ENCODE measurements around the gene SMC5. TPM values are rescaled to one million over a fixed set of nuclear protein-coding genes. Genes with fewer than 3 reads are reported as not detected.

Gene SMC5
- polyA plus RNA-seq, 1 of the 3 experiments (the other 2 are of a cell fraction), result 5.3 TPM

DNA sequence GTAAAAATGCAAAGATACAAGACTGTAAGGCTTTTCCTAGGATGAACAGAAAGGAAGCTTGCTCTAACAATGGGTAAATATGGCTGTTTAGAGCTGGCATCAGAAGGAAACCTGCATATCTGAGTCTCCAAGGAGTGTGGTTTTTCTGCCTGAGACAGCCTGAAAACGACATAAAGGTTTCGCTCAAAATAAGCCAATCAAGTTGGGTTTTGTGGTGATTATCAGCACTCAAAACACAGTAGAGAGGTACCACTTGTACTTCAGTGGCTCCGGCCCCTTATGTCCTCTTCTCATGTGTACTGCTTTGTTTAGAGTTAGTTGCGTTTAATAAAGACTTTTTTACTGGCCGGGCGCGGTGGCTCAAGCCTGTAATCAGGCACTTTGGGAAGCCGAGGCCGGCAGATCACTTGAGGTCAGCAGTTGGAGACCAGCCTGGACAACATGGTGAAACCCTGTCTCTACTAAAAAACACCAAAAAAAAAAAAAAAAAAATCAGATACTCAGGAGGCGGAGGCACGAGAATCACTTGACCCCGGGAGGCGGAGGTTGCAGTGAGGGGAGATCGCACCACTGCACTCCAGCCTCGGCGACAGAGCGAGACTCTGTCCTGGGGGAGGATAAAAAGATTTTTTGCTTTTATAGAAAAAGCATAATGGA lies 116.3 kb downstream of the SMC5 start:
- WGBS (ENCODE audit: low lambda C conversion rate), result 96% methylated on average over 17 of the region's 17 CpGs
- Histone ChIP-seq H4K20me1 (ENCODE audit: insufficient read depth) (no peaks in the 10 kb centered on the region), H3K27ac (ENCODE audit: low read depth in 2 of 2, low read length in 1 of 2) (no peak overlapping the region), H3K9ac (no peak overlapping the region), H3K79me2 (ENCODE audit: insufficient read depth) (no peaks in the 10 kb centered on the region), H3K4me1 (ENCODE audit: control insufficient read depth in 1 of 2, insufficient read depth in 2 of 2, low read depth in 1 of 2, low read length in 1 of 2) (no peaks in the 10 kb centered on the region), H3K9me3 (no peaks in the 10 kb centered on the region), H2AFZ (ENCODE audit: low read depth) (no peak overlapping the region), H3K9me2 (0 out of 2 replicates have a peak, but pooled peaks cover 3% of the 10 kb centered on the region), H3K4me2 (no peak overlapping the region), H3K27me3 (ENCODE audit: insufficient read depth) (no peaks in the 10 kb centered on the region), H3F3A (replicated peaks; ENCODE audit: insufficient read depth) (no peaks in the 10 kb centered on the region), H3K4me3 (ENCODE audit: low read depth in 2 of 2, low read length in 1 of 2) (no peak overlapping the region), H3K36me3 (replicated peaks in 1 of 2; ENCODE audit: control insufficient read depth in 1 of 2, insufficient read depth in 2 of 2, low read length in 1 of 2) (no peaks in the 10 kb centered on the region)
- ChIA-PET CTCF (no interaction called here), POLR2A (no interaction called here)
- TF ChIP-seq MXI1 (IDR thresholded peaks at IDR 0.05; ENCODE audit: low read depth, low read length) (no peak), MEF2A (IDR thresholded peaks at IDR 0.05; ENCODE audit: borderline replicate concordance, low read depth) (no peak), SMC3 (IDR thresholded peaks at IDR 0.05; ENCODE audit: low read depth, low read length) (no peak), FOXM1 (IDR thresholded peaks at IDR 0.05; ENCODE audit: low read depth) (no peak), ELF1 (IDR thresholded peaks at IDR 0.05) (no peak), NRF1 (IDR thresholded peaks at IDR 0.05; ENCODE audit: low read depth, low read length) (no peak)
- TF ChIP-seq, protein P1, sequence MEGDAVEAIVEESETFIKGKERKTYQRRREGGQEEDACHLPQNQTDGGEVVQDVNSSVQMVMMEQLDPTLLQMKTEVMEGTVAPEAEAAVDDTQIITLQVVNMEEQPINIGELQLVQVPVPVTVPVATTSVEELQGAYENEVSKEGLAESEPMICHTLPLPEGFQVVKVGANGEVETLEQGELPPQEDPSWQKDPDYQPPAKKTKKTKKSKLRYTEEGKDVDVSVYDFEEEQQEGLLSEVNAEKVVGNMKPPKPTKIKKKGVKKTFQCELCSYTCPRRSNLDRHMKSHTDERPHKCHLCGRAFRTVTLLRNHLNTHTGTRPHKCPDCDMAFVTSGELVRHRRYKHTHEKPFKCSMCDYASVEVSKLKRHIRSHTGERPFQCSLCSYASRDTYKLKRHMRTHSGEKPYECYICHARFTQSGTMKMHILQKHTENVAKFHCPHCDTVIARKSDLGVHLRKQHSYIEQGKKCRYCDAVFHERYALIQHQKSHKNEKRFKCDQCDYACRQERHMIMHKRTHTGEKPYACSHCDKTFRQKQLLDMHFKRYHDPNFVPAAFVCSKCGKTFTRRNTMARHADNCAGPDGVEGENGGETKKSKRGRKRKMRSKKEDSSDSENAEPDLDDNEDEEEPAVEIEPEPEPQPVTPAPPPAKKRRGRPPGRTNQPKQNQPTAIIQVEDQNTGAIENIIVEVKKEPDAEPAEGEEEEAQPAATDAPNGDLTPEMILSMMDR (IDR thresholded peaks at IDR 0.05), result no peak
- no peak for DNase-seq

GRCh38 chr9:70382046-70382708 lies 123.4 kb downstream of the SMC5 start:
- H3K4me2 ChIP-seq, result no peak overlapping the region
- 92% methylated on average over 6 of the region's 6 CpGs for WGBS (ENCODE audit: low lambda C conversion rate)
- peaks cover 12 to 20% of the 10 kb centered on the region in 2 experiments for H3K36me3 ChIP-seq (replicated peaks in 1 of 2; ENCODE audit: control insufficient read depth in 1 of 2, insufficient read depth in 2 of 2, low read length in 1 of 2)
- H3K27me3 ChIP-seq (ENCODE audit: insufficient read depth), result no peaks in the 10 kb centered on the region
- ChIA-PET POLR2A (no interaction called here), CTCF (no interaction called here)
- no peak for TF ChIP-seq YY1 (IDR thresholded peaks at IDR 0.05; ENCODE audit: low read depth)
- TF ChIP-seq EP300 (IDR thresholded peaks at IDR 0.05; ENCODE audit: borderline replicate concordance in 1 of 2, low read depth in 1 of 2, low read length in 1 of 2), result no peak
- TF ChIP-seq SIN3A (IDR thresholded peaks at IDR 0.05; ENCODE audit: borderline replicate concordance, low read depth, low read length), result no peak
- TF ChIP-seq TAF1 (IDR thresholded peaks at IDR 0.05; ENCODE audit: borderline replicate concordance, low read depth, low read length), result no peak
- TF ChIP-seq, protein P2, sequence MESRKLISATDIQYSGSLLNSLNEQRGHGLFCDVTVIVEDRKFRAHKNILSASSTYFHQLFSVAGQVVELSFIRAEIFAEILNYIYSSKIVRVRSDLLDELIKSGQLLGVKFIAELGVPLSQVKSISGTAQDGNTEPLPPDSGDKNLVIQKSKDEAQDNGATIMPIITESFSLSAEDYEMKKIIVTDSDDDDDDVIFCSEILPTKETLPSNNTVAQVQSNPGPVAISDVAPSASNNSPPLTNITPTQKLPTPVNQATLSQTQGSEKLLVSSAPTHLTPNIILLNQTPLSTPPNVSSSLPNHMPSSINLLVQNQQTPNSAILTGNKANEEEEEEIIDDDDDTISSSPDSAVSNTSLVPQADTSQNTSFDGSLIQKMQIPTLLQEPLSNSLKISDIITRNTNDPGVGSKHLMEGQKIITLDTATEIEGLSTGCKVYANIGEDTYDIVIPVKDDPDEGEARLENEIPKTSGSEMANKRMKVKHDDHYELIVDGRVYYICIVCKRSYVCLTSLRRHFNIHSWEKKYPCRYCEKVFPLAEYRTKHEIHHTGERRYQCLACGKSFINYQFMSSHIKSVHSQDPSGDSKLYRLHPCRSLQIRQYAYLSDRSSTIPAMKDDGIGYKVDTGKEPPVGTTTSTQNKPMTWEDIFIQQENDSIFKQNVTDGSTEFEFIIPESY (IDR thresholded peaks at IDR 0.05; ENCODE audit: borderline replicate concordance, low read depth), result no peak
- TF ChIP-seq TEAD4 (IDR thresholded peaks at IDR 0.05; ENCODE audit: borderline replicate concordance, insufficient read depth), result no peak
- TF ChIP-seq ELF1 (IDR thresholded peaks at IDR 0.05), result no peak
- no peak for TF ChIP-seq FOSL2 (IDR thresholded peaks at IDR 0.05; ENCODE audit: borderline replicate concordance, low read depth)
- no peak for TF ChIP-seq CHD2 (IDR thresholded peaks at IDR 0.05; ENCODE audit: low read length, partially characterized antibody)
- no peak for TF ChIP-seq RXRA (IDR thresholded peaks at IDR 0.05; ENCODE audit: borderline replicate concordance, low read depth)
- TF ChIP-seq NFIC (IDR thresholded peaks at IDR 0.05; ENCODE audit: borderline replicate concordance), result no peak
- TF ChIP-seq TCF12 (IDR thresholded peaks at IDR 0.05), result no peak
- no peak for TF ChIP-seq GABPA (IDR thresholded peaks at IDR 0.05; ENCODE audit: low read depth)
- no peak for TF ChIP-seq USF2 (IDR thresholded peaks at IDR 0.05; ENCODE audit: borderline replicate concordance, low read depth, low read length)
- TF ChIP-seq MAX (IDR thresholded peaks at IDR 0.05; ENCODE audit: low read depth), result no peak
- TF ChIP-seq USF1 (IDR thresholded peaks at IDR 0.05; ENCODE audit: borderline replicate concordance, low read depth), result no peak
- H3F3A ChIP-seq (replicated peaks; ENCODE audit: insufficient read depth), result no peaks in the 10 kb centered on the region
- H3K9ac ChIP-seq, result no peak overlapping the region
- DNase-seq, result no peak
- no peak overlapping the region for H3K27ac ChIP-seq (ENCODE audit: low read depth in 2 of 2, low read length in 1 of 2)
- H3K4me1 ChIP-seq (ENCODE audit: control insufficient read depth in 1 of 2, insufficient read depth in 2 of 2, low read depth in 1 of 2, low read length in 1 of 2), result no peaks in the 10 kb centered on the region; a peak in 1 of 4 replicates
- 0 out of 2 replicates have a peak, but pooled peaks cover 3% of the 10 kb centered on the region for H3K9me2 ChIP-seq
- H3K4me3 ChIP-seq (ENCODE audit: low read depth in 2 of 2, low read length in 1 of 2), result no peak overlapping the region
- no peak overlapping the region for H2AFZ ChIP-seq (ENCODE audit: low read depth)
- peaks cover 4% of the 10 kb centered on the region; the same call in 1 of the 2 replicates for H4K20me1 ChIP-seq (ENCODE audit: insufficient read depth)
- no peaks in the 10 kb centered on the region for H3K79me2 ChIP-seq (ENCODE audit: insufficient read depth)
- H3K9me3 ChIP-seq, result no peaks in the 10 kb centered on the region
